ENCODE measurements around the gene CCIN.
"Not testable (repeated sequence)": the region's sequence is repeated elsewhere in the genome, so short reads cannot be mapped to it uniquely, and the experiment has no call there.

The CCIN gene

DNA sequence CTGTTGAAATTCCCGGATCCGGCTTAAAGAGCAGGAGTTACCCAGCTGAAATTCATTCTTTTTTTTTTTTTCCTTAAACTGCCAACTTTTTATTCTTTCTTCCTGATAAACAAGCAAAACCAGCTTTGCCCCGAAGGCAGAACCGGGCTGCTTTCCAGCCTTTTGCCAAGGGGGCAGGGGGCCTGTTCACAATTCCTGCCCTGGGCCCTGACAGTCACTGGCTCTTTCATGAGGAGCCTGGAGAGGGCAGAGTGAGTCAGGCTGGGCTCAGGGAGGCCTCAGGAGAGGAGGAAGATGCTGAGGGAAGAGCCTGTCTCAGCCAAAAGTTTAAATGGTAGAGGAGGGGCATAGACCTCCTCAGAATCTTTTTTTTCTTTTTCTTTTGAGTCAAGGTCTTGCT lies 27.9 kb upstream of the CCIN start:
- DNase-seq (ENCODE audit: low spot score), result no peak

DNA sequence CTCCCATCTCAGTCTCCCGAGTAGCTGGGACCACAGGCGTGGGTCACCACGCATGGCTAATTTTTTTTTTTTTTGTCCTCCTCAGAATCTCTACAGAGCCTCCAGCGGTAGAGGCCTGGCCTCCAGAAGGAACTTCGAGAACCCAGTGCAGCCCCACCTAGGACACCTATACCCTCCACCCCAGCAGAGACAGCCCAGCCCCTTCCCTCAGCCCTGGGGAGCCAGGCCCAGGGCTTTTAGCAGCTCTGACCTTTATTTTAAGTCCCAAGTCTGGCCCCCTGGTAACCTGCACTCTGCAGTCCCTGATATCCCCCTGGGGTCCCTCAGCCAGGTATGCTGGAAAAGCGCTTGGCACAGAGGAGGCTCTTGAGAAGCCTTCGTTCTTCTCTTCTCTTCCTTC lies 27.4 kb upstream of the CCIN start:
- no peak for DNase-seq (ENCODE audit: low spot score)

DNA sequence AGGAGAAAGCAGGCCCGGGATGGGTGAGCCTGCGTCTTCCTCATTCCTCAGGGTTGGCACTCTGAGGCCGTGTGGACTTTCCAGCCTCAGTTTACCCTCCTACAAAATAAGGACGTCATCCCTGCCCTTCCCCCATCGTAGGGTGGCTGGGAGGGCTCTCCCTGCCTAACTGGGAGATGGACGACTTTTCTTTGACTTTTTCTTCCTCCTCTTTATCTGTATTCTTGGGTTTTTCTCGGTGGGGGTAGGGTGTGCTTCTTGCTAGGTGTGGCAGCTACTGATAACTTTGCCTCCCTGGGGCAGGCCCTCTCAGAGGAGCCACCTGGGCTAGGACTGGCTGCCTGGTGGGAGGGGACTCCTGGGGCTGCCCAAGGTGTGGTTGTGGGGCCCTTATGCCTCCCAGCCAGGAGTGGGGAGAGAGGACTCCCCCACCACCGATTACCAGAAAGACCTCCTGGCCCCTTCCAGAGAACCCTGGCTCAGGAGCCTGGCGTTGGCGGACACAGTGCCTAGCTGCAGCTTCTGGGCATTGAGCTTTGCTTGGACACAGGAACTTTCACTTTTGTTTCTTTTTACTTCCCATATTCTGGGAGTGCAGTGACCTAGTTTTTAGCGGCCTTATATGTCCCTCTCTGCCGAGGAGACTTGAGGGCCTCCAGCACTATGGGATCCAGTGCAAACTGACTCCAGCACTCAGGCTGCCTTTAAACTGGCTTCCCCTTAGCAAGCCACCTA lies 26.5 kb upstream of the CCIN start:
- DNase-seq (ENCODE audit: low spot score), result no peak

DNA sequence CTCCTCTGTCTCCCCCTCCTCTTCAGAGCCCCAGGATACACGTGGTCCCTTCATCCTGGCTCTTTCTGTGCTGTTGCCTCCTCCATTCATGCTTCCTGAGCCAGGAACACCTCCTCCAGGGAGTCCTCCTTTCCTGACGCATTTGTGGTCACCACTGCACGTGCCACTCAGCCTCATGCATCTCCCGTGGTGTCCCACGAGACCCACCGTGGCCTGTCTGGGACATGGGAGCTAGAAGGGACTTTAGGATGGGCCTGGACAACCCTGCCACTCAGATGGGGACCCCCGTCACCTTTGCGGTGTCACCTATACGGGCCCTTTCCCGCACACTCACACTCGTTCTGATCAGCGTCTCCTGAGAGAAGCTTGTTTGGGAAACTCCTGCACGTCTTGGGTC lies 25.9 kb upstream of the CCIN start:
- no peak for DNase-seq (ENCODE audit: low spot score)

DNA sequence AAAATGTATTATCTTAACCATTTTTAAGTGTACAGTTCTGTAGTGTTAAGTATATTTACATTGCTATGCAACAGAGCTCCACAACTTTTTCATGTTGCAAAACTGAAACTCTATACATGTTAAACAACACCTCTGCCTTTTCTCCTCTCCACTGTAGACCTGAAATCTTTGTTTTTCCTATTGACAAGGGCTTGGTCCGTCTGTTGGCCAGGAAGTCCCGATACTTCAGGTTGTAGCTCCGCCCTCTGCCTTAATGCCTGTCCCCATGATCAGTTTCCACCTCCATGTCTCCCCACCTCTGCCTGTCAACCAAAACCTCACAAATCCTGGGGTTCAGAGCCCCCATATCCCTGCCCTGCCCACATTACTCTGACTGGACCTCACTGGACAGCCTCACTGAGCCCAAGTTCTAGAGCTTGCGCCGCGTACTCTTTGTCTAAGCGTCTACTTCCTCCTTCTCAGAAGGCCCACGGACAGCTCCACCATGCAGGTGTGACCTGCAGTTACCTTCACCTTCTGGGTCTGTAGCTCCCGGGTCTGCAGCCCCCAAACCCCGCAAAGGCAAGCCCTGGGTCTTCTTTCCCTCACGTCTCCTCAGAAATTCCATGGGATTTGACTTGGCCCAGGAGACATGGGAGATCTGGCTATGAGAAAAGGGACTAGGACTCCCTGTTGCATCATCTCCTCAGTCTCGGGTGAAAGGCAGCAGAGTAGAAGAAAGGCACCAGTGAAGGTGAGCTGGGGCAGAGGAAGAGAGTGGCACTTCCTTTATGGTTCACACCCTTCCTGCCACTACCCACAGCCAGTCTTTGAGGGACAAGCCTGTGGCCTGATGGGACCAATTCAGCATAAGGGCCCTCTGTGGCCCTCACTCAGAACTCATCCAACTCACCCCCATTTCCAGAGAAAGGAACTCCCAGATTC lies 24.6 kb upstream of the CCIN start:
- DNase-seq (ENCODE audit: low spot score), result no peak

DNA sequence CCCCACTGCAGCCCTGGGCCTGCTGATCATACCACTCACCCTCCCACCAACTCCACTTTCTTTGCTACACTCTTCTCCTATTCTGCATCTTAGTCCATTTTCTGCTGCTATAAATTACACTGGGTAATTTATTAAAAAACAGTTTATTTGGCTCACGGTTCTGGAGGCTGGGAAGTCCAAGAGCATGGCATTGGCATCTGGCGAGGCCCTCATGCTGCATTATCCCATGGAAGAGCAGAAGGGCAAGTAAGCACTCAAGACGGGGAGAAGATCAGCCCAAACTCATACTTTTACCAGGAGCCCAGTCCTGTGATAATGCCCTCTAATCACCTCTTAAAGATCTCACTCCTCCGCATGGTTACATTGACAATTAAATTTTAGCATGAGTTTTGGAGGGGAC lies 23.2 kb upstream of the CCIN start:
- no peak for DNase-seq (ENCODE audit: low spot score)

DNA sequence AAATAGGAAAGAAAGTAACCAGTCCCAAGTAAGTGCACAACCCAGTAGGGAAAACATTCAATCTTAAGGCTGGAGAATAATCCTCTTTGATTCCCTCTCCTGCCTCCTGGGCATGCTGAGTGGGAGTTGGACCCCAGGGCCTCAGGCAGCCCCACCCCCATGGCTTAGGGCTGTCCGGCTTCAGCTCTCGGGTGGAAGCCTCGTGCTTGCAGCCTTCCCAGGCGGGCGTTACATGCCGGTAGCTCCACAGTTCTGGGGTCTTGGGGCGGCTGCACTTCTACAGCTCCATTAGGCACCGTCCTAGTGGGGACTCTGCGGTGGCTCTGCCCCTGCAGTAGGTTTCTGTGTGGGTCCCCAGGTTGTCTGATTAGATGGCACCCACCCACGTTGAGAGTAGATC lies 22.5 kb upstream of the CCIN start:
- no peak for DNase-seq (ENCODE audit: low spot score)

DNA sequence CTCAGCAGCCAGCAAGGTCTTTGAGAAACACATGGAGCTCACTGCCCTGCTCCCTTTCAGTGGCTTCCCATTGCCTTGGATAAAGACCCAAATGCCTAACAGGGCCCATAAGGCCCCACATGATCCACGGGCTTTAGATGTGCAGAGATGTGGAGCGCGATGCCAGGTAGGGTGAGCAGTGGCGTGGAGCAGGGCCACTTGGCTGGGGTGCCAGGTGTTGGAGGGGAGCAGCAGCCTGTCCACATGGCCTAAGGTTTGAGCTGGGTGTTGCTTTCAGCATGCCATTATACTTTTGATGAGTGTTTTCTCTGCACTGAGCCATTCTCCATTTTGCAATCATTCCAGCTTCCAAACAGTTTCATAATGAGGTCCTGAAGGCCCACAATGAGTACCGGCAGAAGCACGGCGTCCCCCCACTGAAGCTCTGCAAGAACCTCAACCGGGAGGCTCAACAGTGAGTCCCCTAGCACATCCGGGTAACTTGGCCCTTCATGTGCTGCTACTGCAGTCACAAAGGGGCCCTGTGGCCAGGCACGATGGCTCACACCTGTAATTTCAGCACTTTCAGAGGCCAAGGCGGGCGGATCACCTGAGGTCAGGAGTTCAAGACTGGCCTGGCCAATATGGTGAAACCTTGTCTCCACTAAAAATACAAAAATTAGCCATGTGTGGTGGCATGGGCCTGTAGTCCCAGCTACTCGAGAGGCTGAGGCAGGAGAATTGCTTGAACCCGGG lies 21.6 kb upstream of the CCIN start:
- no peak for DNase-seq (ENCODE audit: low spot score)

DNA sequence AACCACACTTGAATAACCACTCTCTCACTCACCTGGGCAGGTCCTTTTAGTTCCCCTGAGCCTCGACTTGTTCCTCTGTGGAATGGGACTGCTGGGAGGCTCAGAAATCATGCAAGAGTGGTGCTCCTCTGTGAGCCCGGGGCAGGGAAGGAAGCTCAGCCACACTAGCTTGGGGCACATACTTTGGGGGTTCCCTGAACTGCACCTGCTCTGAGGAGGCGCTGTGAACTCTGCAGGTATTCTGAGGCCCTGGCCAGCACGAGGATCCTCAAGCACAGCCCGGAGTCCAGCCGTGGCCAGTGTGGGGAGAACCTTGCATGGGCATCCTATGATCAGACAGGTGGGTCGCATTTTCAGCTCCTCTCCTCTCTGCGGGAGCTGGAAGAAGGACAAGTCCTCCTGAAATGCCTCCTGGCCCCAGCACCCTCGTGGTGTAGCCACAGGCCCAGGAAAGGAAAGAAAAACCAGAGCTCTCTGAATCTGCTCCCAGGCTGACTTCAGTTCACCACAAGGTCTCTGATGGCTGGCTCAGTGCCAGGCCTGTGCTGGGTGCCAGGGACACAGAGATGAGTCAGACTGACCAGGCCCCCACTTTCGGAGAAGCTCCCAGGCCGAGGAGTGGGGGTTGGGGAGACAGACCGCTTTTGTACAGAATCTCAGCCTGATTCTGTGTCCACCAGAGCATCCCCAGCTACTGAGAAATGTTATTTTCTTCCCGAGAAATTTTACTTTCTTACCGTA lies 20.7 kb upstream of the CCIN start:
- DNase-seq (ENCODE audit: low spot score), result peak; percentile 87

DNA sequence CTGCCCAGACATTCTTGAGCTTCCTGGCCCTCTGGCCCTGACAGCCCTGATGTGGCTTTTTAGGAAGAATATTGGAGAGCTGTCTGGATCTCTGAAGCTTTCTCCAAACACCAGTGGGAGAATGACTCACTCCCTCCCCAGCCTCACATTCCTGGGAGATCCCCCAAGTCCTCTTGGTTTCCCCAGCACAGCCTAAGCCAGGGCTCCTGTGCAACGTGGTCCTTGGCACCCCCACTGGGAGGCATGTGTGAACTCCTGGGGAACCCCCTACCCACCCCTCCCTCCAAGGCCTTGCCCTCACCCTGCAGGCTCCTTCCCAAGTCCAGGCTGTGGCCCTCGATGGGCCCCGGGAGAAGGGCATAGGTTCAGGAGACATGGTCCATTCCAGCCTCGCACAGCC lies 20.0 kb upstream of the CCIN start:
- no peak for DNase-seq (ENCODE audit: low spot score)

DNA sequence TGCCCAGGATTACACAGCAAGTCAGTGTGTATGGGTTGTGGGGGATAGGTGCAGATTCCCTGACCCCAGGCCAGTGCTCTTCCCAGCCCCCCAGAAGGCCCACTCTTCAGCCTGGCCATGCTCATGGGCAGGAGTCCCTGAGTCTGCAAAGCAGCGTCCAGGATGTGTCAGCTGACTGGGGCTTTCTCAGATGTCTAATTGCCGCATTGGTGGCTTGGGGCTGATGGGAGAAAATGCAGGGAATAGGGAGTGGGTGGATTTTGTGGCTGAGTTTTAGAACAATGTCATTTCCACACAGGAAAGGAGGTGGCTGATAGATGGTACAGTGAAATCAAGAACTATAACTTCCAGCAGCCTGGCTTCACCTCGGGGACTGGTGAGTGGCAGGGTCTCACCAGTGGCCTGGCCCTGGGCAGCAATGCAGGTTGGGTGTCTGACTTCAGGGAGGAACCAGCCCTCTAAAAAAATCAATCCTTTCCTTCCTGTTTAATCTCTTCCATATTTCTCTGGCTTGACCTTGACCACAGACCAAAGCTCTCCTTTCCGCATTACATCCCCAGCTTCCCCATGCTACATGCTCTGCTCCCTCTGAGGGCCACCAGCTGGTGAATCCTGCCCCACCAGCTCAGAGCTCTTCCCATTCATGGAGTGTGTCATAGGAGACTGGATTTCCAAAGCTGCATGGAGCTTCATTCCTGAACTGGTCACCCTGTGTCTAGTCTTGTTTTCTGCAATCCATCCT lies 18.4 kb upstream of the CCIN start:
- no peak for DNase-seq (ENCODE audit: low spot score)

DNA sequence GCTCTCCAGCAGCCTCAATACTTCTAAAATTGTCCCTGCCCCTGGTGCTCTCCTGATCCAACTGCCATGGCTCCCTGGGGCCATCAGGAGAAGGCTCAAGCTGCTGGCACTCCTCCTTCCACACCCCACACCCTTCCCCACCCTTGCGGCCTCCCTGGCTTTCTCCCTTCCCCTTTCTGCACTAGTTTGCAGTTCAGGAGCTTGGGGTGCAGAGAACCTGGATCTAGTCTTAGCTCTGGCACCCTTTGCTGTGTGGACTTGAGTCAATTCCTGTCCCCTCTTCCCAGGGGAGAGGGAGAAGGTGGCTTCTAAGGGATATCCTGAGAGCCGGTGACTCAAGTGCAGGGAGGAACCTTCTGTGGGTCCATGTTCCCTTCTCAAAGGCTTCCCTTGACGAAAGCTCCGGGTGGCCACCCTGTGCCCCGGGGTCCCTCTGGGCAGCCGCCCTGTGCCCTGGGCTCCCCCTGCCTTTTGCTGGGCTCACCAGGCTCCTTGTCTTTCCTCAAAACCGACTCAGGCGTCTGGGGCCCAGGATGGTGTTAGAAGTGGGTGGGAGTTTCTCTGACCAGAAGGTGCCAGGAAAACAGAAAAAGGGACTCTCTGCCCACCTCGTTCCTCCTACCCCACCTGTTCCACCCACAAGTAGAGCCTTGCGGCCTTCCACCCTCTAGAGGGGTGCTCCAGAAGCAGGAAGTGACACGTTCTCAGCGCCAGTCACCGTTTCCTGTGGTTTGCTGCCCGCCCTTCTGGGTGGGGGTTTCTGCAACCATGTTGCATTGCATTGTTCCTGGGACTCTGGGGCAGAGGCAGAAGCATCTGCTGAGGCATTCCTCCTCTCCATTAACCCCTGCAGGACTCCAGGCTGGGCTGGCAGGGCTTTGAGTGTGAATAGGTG lies 17.6 kb upstream of the CCIN start:
- DNase-seq (ENCODE audit: low spot score), result no peak

DNA sequence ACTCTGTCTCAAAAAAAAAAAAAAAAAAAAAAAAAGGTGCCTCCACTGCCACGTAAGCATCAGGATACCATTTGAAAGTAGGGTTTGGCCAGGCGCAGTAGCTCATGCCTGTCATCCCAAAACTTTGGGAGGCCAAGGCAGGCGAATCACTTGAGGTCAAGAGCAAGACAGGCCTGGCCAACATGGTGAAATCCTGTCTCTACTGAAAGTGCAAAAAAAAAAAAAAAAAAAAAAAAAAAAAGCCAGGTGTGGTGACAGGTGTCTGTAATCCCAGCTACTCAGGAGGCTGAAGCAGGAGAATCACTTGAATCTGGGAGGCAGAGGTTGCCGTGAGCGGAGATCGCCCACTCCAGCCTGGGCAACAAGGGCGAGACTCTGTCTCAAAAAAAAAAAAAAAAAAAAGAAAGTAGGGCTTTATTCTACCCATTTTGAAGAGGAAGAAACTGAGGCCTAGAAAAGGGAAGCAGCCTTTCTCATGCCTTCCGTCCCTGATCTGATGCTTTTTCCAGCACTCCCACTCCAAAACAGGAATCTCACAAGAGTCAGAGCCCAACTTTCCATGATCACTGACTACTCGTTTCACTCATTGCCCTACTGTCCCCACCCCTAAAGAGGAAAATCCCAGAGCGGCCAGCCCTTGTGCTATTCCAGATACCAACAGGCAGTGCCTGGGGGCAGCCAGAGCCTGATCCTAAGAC lies 16.3 kb upstream of the CCIN start:
- no peak for DNase-seq (ENCODE audit: low spot score)

DNA sequence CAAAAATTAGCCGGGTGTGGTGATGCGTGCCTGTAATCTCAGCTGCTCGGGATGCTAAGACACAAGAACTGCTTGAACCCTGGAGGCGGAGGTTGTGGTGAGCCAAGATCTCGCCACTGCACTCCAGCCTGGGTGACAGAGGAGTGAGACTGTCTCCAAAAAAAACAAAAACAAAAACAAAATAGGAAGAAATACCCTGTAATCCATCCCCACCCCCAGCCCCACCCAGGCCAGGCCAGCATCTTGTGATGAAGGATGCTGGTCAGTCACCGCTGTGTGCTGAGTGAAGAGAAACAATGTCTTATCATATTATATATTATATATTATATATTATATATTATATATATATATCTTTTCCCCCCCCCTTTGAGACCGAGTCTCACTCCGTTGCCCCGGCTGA lies 15.4 kb upstream of the CCIN start:
- no peak for DNase-seq (ENCODE audit: low spot score)

DNA sequence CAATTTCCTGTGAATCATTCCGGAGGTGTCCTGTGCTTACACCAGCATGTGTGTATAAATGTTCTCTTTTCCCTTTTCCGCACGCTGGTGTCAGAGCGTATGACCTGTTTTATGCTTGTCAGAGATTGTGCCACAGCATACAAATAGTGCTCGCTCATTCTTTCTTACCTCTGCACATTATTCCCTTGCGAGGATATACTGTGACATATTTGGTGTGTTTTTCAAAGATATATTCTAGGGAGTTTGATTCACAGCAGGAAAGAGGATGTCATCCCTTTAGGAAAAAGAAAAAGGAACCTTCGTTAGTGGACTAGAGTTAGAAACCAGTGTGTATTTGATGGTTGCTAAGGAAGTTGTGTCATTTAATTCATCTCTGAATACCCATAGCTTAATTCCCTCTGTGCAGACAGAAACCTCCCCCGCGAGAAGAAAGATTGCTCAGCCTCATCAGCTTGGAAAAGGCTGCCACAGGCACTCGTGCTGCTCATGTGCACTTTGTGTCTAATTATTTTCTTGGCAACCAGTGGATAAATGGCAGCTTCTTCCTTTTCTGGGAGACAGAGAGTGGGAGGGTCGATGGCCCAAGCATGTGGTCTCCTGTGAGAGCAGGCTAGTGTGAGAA lies 14.7 kb upstream of the CCIN start:
- no peak for DNase-seq (ENCODE audit: low spot score)

DNA sequence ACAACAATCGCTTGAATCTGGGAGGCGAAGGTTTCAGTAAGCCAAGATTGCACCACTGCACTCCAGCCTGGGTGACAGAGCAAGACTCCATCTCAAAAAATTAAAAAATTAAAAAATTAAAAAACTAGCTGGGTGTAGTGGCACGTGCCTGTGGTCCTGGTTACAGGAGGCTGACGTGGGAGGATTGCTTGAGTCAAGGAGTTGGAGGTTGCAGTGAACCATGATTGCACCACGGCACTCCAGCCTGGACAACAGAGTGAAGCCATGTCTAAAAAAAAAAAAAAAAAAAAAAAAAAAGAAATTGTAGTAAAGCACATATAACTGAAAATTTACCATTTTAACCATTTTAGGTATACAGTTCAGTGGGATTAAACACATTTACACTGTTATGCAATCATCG lies 13.1 kb upstream of the CCIN start:
- DNase-seq (ENCODE audit: low spot score), result no peak

DNA sequence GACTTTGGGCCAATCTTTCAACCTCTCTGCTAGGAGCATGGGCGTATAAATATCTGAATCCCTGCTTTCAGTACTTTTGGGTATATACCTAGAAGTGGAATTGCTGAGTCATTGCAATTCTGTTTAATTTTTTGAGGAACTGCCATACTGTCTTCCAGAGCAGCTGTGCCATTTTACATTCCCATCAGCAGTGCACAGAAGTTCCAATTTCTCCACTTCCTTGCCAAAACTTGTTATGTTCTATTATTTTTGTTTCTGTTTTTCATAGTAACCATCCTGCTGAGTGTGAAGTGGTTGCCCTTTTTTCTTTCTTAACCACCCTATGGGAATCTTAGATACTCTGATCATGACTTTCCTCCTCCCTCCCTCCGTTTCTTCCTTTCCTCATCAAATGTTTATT lies 11.1 kb upstream of the CCIN start:
- DNase-seq (ENCODE audit: low spot score), result no peak

DNA sequence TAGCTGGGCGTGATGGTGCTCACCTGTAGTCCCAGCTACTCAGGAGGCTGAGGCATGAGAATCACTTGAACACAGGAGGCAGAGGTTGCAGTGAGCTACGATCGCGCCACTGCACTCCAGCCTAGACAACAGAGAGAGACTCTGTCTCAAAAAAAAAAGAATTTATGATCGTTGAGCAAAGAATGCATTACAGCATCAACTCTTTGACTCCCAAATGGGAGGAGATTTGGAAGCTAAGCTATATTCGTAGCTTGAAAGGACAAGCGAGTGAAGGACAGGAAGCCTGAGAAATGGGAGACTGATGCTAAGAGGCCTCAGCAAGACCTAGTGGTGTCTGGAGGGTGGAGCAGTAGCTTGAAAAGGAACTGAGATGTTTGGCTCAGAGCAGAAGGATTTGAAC lies 10.3 kb upstream of the CCIN start:
- no peak for DNase-seq (ENCODE audit: low spot score)

DNA sequence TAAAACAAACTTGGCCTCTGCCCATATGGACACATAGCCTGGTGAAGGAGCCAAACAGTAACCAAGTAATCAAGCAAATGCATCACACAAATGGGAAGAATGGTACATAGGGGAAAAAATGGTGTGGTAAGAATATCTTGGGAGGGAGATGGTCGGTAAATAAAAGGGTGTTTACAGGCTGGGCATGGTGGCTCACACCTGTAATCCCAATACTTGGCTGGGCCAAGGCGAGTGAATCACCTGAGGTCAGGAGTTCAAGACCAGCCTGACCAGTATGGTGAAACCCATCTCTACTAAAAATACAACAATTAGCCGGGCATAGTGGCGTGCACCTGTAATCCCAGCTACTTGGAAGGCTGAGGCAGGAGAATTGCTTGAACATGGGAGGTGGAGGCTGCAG lies 9.7 kb upstream of the CCIN start:
- DNase-seq (ENCODE audit: low spot score), result not testable (repeated sequence)
